ENCODE measurements around the gene ASPSCR1.

- TF ChIP-seq, protein P1, sequence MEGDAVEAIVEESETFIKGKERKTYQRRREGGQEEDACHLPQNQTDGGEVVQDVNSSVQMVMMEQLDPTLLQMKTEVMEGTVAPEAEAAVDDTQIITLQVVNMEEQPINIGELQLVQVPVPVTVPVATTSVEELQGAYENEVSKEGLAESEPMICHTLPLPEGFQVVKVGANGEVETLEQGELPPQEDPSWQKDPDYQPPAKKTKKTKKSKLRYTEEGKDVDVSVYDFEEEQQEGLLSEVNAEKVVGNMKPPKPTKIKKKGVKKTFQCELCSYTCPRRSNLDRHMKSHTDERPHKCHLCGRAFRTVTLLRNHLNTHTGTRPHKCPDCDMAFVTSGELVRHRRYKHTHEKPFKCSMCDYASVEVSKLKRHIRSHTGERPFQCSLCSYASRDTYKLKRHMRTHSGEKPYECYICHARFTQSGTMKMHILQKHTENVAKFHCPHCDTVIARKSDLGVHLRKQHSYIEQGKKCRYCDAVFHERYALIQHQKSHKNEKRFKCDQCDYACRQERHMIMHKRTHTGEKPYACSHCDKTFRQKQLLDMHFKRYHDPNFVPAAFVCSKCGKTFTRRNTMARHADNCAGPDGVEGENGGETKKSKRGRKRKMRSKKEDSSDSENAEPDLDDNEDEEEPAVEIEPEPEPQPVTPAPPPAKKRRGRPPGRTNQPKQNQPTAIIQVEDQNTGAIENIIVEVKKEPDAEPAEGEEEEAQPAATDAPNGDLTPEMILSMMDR (IDR thresholded peaks at IDR 0.05; ENCODE audit: insufficient read depth, low read length, poor library complexity, severe bottlenecking) = no peak
- no peak for TF ChIP-seq EZH2phosphoT487 (conservative IDR thresholded peaks at IDR 0.05; ENCODE audit: low read length)
Measured at GRCh38 chr17:82028246-82028645, 50.8 kb downstream of the ASPSCR1 start.

Measured in SU-DHL-6 (cell line).